ENCODE measurements around the gene TEX29. TPM values are rescaled to one million over a fixed set of nuclear protein-coding genes. Genes with fewer than 3 reads are reported as not detected.

Gene TEX29
- polyA plus RNA-seq, 1 of the 3 experiments (the other 2 are of a cell fraction), result 0.18 TPM

- no peak for TF ChIP-seq FOXM1 (IDR thresholded peaks at IDR 0.05; ENCODE audit: low read depth)
- TF ChIP-seq PBX3 (IDR thresholded peaks at IDR 0.05), result no peak
- TF ChIP-seq NRF1 (IDR thresholded peaks at IDR 0.05; ENCODE audit: low read depth, low read length), result no peak
- no peak for TF ChIP-seq MEF2A (IDR thresholded peaks at IDR 0.05; ENCODE audit: borderline replicate concordance, low read depth)
- TF ChIP-seq RAD21 (IDR thresholded peaks at IDR 0.05; ENCODE audit: low read length), result no peak
- TF ChIP-seq FOSL2 (IDR thresholded peaks at IDR 0.05; ENCODE audit: borderline replicate concordance, low read depth), result no peak
- no peak for TF ChIP-seq YY1 (IDR thresholded peaks at IDR 0.05; ENCODE audit: low read depth)
- TF ChIP-seq JUND (IDR thresholded peaks at IDR 0.05), result no peak
- TF ChIP-seq SMC3 (IDR thresholded peaks at IDR 0.05; ENCODE audit: low read depth, low read length), result no peak
- TF ChIP-seq GABPA (IDR thresholded peaks at IDR 0.05; ENCODE audit: low read depth), result no peak
Measured at GRCh38 chr13:111371720-111372119, 51.3 kb downstream of the TEX29 start (continued).

GRCh38 chr13:111372651-111373425, 52.4 kb downstream of the TEX29 start:
- no peak overlapping the region for H3K27ac ChIP-seq (ENCODE audit: low read depth in 2 of 2, low read length in 1 of 2)
- H3K79me2 ChIP-seq (ENCODE audit: insufficient read depth), result no peaks in the 10 kb centered on the region
- H3K4me3 ChIP-seq (ENCODE audit: low read depth in 2 of 2, low read length in 1 of 2), result no peak overlapping the region
- ChIA-PET POLR2A (no interaction called here), CTCF (no interaction called here)
- no peaks in the 10 kb centered on the region for H3K4me1 ChIP-seq (ENCODE audit: control insufficient read depth in 1 of 2, insufficient read depth in 2 of 2, low read depth in 1 of 2, low read length in 1 of 2)
- H2AFZ ChIP-seq (ENCODE audit: low read depth), result no peak overlapping the region
- DNase-seq, result no peak
- H3K9ac ChIP-seq, result no peak overlapping the region
- H3F3A ChIP-seq (replicated peaks; ENCODE audit: insufficient read depth), result no peaks in the 10 kb centered on the region
- no peaks in the 10 kb centered on the region for H3K9me2 ChIP-seq
- WGBS (ENCODE audit: low lambda C conversion rate), result 33% methylated on average over 22 of the region's 23 CpGs
- no peaks in the 10 kb centered on the region for H4K20me1 ChIP-seq (ENCODE audit: insufficient read depth)
- peaks cover 14% of the 10 kb centered on the region for H3K27me3 ChIP-seq (ENCODE audit: insufficient read depth)
- no peaks in the 10 kb centered on the region for H3K9me3 ChIP-seq
- no peaks in the 10 kb centered on the region for H3K36me3 ChIP-seq (replicated peaks in 1 of 2; ENCODE audit: control insufficient read depth in 1 of 2, insufficient read depth in 2 of 2, low read length in 1 of 2)
- no peak overlapping the region for H3K4me2 ChIP-seq
- TF ChIP-seq RCOR1 (IDR thresholded peaks at IDR 0.05; ENCODE audit: low read length), result no peak
- no peak for TF ChIP-seq IRF3 (IDR thresholded peaks at IDR 0.05; ENCODE audit: low read depth, low read length)
- TF ChIP-seq FOSL2 (IDR thresholded peaks at IDR 0.05; ENCODE audit: borderline replicate concordance, low read depth), result no peak
- TF ChIP-seq USF1 (IDR thresholded peaks at IDR 0.05; ENCODE audit: borderline replicate concordance, low read depth), result no peak
- TF ChIP-seq ELF1 (IDR thresholded peaks at IDR 0.05), result no peak
- TF ChIP-seq TCF12 (IDR thresholded peaks at IDR 0.05), result no peak
- no peak for TF ChIP-seq TAF1 (IDR thresholded peaks at IDR 0.05; ENCODE audit: borderline replicate concordance, low read depth, low read length)
- TF ChIP-seq YY1 (IDR thresholded peaks at IDR 0.05; ENCODE audit: low read depth), result no peak
- TF ChIP-seq POLR2AphosphoS5 (IDR thresholded peaks at IDR 0.05; ENCODE audit: low read depth, low read length), result no peak
- TF ChIP-seq RFX5 (IDR thresholded peaks at IDR 0.05; ENCODE audit: low read length), result no peak
- no peak for TF ChIP-seq MAX (IDR thresholded peaks at IDR 0.05; ENCODE audit: low read depth)
- no peak for TF ChIP-seq USF2 (IDR thresholded peaks at IDR 0.05; ENCODE audit: borderline replicate concordance, low read depth, low read length)
- TF ChIP-seq EP300 (IDR thresholded peaks at IDR 0.05; ENCODE audit: borderline replicate concordance in 1 of 2, low read depth in 1 of 2, low read length in 1 of 2), result no peak
- TF ChIP-seq NRF1 (IDR thresholded peaks at IDR 0.05; ENCODE audit: low read depth, low read length), result no peak
- no peak for TF ChIP-seq RXRA (IDR thresholded peaks at IDR 0.05; ENCODE audit: borderline replicate concordance, low read depth)
- TF ChIP-seq RAD21 (IDR thresholded peaks at IDR 0.05; ENCODE audit: low read length), result no peak

All from SK-N-SH (cell line).